ENCODE data around the gene DPP6.

The DPP6 gene

GRCh38 chr7:154832557-154833138 is 780.5 kb downstream of the DPP6 start:
- no peak for DNase-seq (ENCODE audit: low read depth)

DNA sequence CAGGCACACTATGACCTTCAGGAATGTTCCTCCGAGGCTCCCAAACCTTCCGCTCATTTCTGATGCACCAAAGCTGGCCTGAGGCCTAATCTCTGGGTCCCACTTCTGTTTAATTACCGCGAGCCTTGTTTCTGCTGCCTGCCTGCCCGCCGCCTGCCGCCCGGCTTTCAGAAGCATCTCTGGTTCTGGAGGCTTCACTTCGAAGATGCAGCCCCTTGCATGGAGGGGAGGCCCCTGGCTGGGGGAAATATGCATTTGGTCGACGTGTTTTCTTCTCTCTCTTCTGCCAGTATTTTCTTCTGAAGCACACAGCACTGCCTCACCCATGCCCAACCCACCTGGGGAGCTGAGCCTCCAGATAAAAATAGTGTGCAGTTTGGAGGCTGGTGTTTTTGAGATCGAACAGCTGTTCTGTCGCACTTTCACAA is 783.8 kb downstream of the DPP6 start:
- DNase-seq (ENCODE audit: low read depth), result no peak

DNA sequence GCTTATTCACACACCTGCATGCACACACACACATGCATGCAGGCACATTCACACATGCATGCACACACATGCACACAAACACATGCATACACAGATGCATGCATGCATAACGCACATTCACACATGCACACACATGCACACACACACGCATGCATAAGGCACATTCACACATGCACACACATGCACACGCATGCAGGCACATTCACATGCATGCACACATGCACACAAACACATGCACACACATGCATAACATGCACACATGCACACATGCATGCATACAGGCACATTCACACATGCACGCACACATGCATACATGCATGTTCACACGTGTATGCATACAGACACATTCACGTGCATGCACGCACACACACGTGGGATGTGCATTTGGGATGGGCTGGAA is 784.9 kb downstream of the DPP6 start:
- no peak for DNase-seq (ENCODE audit: low read depth)

- no peak for DNase-seq (ENCODE audit: low read depth)
These were observed 785.4 kb downstream of the DPP6 start for GRCh38 chr7:154837622-154838021.

- no peak for DNase-seq (ENCODE audit: low read depth)
These were observed 787.9 kb downstream of the DPP6 start for GRCh38 chr7:154840086-154840485.

DNA sequence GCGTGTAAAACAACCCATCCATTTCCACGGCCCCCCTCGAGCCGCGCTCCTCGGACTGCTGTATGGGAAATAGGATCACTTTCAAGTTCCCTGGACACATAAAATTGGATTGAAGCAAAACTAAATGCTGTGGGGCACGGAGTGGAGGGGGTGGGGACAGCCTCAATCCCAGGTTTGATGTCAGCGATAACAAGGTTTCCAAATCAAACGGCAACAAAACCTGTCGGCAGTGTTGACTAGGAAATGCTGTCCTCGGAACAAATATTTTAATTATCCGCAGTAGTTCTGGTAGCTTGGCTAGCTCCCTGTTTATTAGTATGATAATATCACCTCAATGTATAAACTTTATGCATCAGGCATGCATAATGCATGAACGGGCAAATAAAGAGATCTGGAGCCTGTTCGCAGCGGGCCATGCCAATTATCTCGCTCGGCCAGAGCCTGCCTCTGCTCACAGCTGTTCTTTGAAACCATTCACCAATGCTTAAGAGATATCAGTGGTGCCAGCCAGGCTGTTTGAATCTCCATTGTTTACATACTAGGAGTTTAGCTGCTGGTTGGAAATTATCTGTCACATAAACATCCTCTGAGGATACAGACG is 789.6 kb downstream of the DPP6 start:
- DNase-seq (ENCODE audit: low read depth), result no peak

DNA sequence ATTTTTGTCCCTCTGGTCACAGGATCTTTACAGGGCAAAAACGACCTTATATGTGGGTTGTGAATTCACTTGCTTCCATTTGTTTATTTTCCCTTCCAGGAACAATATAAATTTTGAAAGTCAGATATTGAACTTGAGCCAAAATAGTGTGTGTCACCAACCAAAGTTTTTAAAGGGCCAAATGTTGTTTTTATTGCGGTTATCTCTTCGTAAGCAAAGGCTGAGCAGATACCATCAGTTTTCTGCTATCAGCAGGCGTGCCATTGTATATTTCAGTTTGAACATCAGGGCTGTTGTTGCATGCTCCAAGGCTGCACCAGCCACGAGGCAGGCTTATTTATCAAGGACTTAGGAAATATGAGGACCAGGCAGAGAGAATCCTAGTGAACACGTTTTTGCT is 790.4 kb downstream of the DPP6 start:
- DNase-seq (ENCODE audit: low read depth), result no peak

GRCh38 chr7:154843670-154844237 is 791.6 kb downstream of the DPP6 start:
- no peak for DNase-seq (ENCODE audit: low read depth)

DNA sequence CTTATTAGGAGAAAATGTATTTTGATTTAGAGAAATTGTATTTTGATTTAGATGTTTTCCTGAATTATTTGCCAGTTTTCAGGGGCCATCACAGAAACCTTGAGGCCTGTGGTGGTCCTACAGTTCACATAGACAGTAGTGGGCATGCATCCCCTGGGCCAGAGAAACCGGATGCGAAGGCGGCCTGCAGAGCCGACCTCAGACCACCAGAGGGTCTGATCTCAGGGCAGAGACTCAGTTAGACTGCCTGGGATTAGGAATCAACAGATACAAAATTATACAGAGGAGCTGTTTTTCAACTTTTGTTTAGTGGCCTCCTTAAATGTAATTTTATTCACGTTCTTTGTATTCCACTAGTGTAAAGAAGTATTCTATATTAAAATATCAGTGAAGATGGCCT is 792.3 kb downstream of the DPP6 start:
- no peak for DNase-seq (ENCODE audit: low read depth)

DNA sequence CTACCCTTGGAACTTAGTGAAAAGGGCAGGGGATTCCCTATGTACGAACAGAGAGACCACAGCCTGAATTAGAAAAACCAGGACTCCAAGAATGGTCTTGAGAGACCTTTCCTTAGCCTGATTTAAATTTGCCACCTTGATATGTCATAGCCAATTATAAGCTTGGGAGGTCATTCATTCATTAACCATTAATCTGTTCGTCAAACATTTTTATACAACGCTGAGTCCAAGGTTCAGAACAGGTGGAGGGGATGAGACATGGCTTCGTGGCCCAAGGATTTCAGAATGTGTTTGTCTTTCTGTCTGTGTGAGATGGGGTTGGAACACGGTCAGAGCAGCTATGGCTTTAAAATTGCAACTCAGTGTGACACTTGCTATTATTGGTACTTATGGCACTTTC is 792.8 kb downstream of the DPP6 start:
- no peak for DNase-seq (ENCODE audit: low read depth)

DNA sequence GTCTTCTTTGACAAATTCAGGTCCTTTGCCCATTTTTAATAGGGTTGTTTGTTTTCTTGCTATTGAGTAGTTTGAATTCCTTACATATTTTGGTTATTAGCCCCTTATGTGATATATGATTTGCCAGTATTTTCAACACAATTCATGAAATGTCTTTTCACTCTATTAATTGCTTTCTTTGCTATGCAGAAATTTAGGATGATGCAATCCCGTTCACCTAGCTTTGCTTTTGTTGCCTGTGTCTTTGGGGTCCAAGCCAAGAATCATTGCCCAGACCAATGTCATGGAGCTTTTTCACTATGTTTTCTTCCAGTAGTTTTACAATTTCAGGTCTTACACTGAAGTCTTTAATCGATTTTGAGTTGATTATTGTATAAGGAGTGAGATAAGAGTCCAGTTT is 796.3 kb downstream of the DPP6 start:
- DNase-seq (ENCODE audit: low read depth), result no peak

DNA sequence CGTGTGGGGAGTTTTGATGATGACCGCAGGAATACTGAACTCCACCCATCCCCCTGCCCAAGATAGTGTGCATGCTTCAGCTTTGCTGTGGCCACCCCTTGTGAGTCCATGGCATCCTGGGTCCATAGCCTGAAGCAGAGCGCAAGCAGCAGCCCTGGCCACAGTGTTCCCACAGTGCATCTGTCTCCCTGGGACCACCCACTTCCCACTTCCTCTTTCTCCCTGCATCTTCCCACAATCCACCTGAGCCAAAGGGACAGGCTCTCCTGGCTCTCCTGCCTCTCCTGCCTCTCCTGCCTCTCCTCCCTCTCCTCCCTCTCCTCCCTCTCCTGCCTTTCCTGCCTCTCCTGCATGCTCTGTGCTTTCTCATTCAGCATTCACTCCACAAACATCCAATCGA is 800.0 kb downstream of the DPP6 start:
- no peak for DNase-seq (ENCODE audit: low read depth)

GRCh38 chr7:154853063-154853726 is 801.0 kb downstream of the DPP6 start:
- DNase-seq (ENCODE audit: low read depth), result no peak

DNA sequence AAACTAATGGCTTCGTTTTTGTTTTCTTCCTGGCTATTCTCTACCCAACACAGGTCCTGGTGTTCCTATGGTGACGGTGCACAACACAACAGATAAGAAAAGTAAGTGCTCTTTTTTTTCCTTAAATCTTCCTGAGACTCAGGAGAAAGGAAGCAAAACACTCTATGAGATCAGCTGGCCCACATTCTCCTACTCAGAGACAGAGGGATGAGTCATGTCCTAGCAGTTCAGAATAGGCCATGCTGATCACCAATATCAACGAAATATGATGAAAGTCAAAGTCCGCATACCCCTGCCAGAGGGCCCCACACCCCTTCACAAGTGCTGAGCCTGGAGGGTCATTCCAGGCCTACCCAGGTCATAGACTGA is 801.5 kb downstream of the DPP6 start:
- no peak for DNase-seq (ENCODE audit: low read depth)

GRCh38 chr7:154854836-154855235 is 802.6 kb downstream of the DPP6 start:
- DNase-seq (ENCODE audit: low read depth), result no peak

DNA sequence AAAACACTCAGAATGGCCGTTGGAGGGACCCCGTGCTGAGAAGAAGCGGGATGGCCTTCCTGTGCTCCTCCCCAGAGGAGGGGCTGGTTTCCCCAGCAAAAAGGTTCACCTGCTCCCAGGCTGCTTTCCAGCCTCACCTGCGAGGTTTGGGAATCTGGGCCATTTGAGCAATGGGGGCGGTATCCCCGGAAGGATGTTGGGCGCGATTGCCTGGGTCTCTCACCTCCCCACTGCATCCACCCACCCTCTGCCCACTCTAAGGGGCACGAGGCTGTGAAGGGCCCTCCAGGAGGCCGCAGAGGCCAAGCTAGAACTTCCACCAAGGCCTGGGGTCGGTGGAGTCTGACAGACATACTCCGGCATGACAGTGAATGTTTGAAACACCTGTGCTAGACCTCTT is 803.2 kb downstream of the DPP6 start:
- no peak for DNase-seq (ENCODE audit: low read depth)

- no peak for DNase-seq (ENCODE audit: low read depth)
These were observed 804.5 kb downstream of the DPP6 start for GRCh38 chr7:154856733-154857132.

GRCh38 chr7:154857240-154857639 is 805.0 kb downstream of the DPP6 start:
- DNase-seq (ENCODE audit: low read depth), result no peak

DNA sequence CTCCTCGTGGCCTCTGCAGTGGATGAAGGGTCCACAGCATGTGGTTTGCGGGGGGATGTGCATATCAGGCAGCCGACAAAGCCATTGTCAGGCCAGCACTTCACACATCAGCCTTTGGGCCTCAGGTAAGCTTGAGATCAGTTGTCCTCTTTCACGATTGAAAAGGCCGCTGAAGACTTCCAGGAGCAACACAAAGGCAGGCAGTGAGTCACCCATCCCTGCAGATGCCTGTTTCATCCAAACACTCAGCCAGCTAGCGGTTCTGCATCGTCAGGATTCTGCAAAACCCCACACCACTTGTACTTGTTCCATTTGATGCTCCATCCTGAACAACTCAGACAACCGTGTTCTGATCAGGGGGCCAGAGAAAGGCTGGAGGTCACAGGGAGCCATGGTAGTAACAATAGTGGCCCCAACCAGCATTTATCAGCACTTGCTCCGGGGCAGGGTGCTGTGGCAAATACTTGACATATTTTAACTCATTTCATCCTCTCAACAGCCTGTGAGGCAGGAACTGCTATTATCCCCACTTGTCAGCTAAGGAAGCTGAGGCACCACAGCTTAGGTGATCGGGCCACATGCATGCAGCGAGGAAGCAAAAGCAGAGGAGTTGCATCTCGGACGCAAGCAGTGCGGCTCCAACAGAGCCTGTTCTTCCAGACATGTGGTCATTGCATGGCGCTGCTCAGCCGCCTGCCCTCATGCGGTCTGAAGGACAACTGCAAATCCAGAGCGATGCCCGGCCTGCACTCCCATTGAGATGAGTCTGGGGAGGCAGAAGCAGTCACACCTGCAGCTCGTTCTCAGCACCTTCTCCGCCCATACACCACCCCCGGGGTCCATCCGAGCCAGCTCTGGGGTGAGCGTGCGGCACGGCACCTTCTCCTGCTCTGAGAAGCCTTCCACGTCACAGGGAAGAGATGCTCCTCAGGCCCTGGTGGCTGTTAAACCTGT is 805.8 kb downstream of the DPP6 start:
- no peak for DNase-seq (ENCODE audit: low read depth)

DNA sequence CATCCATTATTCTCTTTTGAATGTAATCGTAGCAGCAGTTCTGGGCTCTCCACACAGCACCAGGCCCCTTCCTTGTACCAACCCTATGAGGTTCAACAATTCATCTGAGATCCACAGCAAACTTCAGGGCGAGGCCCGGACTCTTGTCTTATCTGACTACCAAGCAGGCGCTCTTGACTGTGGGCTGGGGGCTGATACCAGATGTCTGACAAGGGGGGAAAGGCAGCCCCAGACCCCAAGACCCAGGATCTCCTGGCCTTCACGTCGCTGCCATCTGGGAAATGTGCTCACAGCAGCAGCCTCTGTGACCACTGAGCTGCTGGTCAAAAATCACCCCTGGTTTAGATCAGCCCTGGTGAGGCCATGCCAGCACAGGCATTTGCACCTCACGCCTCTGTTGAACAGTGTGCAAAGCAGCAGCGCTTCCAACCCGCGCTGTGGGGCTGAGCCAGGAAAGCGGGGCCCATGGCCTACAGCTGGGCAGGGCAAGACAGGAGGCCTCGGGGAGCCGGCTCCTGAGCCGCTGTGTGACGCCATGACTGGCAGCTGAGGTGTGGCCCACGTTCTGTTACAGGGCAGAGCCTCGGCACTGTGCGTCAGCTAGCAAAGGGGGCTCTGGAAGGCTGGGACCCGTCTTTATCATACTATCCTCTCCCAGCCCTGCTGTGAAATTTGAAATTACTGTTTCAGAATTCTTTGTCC is 806.8 kb downstream of the DPP6 start:
- DNase-seq (ENCODE audit: low read depth), result no peak

- no peak for DNase-seq (ENCODE audit: low read depth)
These were observed 807.8 kb downstream of the DPP6 start for GRCh38 chr7:154859747-154860620.

Measured in GM04503 (cell line).